Measurements from ENCODE around the gene TNN. TPM values are rescaled to one million over a fixed set of nuclear protein-coding genes. Genes with fewer than 3 reads are reported as not detected.

Gene TNN
- polyA plus RNA-seq, 1 donor from 2014 or later, result not detected

- TF ChIP-seq REST (IDR thresholded peaks at IDR 0.05; ENCODE audit: borderline replicate concordance), result no peak
Observed at GRCh38 chr1:175081983-175082382, 14.3 kb downstream of the TNN start (continued).

- H3K9me3 ChIP-seq (ENCODE audit: low read length), result no peaks in the 10 kb centered on the region
- no peak overlapping the region for H3K4me3 ChIP-seq (ENCODE audit: low read length)
- H4K20me1 ChIP-seq (ENCODE audit: insufficient read depth), result no peaks in the 10 kb centered on the region
- H3K36me3 ChIP-seq (ENCODE audit: insufficient read depth, low read length), result no peaks in the 10 kb centered on the region
- H3K9me2 ChIP-seq (ENCODE audit: insufficient read depth, low read length), result no peaks in the 10 kb centered on the region
- H2AFZ ChIP-seq (ENCODE audit: low read depth, low read length), result no peak overlapping the region
- no peak overlapping the region for H3K27ac ChIP-seq (ENCODE audit: low read length)
- no peak overlapping the region for H3K4me2 ChIP-seq (ENCODE audit: low read length)
- no peaks in the 10 kb centered on the region for H3K27me3 ChIP-seq (ENCODE audit: insufficient read depth, low read depth, low read length)
- H3F3A ChIP-seq (ENCODE audit: insufficient read depth, low read length, poor library complexity, severe bottlenecking), result no peaks in the 10 kb centered on the region
- H3K79me2 ChIP-seq (replicated peaks; ENCODE audit: insufficient read depth, low read length), result no peaks in the 10 kb centered on the region
- no peak overlapping the region for H3K9ac ChIP-seq (ENCODE audit: low read length)
- TF ChIP-seq SMC3 (conservative IDR thresholded peaks at IDR 0.05; ENCODE audit: poor library complexity) (no peak), RAD21 (conservative IDR thresholded peaks at IDR 0.05) (no peak), MXI1 (conservative IDR thresholded peaks at IDR 0.05; ENCODE audit: poor library complexity, severe bottlenecking) (no peak), POLR2AphosphoS5 (IDR thresholded peaks at IDR 0.05) (no peak), EZH2 (IDR thresholded peaks at IDR 0.05; ENCODE audit: borderline replicate concordance, insufficient read depth, low read length, poor library complexity, severe bottlenecking) (no peak), EP300 (conservative IDR thresholded peaks at IDR 0.05; ENCODE audit: poor library complexity, severe bottlenecking) (no peak), CTCF (IDR thresholded peaks at IDR 0.05; ENCODE audit: poor library complexity, severe bottlenecking) (no peak), TAF1 (IDR thresholded peaks at IDR 0.05; ENCODE audit: low read depth) (no peak), REST (IDR thresholded peaks at IDR 0.05; ENCODE audit: borderline replicate concordance) (no peak)
Observed at GRCh38 chr1:175088525-175088951, 20.9 kb downstream of the TNN start.
